ENCODE results near the gene DUSP23. TPM values are rescaled to one million over a fixed set of nuclear protein-coding genes. Genes with fewer than 3 reads are reported as not detected.

The DUSP23 gene
- total RNA-seq, 1 donor from 2014 or later, result 20.2 TPM

- DNase-seq (ENCODE audit: low spot score), result peak; percentile 96
Measured at GRCh38 chr1:159786465-159786864, 5.7 kb downstream of the DUSP23 start.

- peak; percentile 95 for DNase-seq (ENCODE audit: low spot score)
Measured at GRCh38 chr1:159786966-159787365, 6.2 kb downstream of the DUSP23 start.

DNA sequence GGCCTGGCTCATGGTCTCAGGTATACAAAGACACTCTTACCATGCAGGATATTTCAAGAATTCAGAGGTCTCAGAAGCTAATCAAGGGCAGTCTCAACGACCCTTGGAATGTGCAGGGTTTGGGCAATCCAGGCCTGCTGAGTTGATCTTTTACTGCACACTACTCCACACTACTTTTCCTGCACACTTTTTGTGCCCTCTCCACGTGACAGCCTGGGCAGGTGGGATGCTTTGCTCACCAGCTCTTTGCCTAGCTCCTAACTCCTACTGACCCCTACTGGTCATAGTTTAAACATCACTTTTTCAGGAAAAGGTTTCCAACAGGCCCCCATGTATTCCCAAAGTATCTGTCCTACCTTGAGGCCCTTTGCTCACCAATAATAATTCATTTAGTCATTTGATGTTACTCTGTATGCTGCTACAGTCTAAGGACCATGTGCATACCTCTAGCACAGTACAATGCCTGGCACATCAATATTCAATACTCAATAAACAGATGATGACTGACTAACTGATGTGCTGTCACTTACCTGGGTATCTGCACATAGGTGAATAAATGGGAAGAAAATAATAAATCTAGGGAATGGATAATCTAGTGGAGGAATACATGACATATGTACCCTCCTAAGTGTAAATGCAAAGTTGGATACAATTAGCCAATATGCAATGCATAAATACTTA lies 9.6 kb downstream of the DUSP23 start:
- DNase-seq (ENCODE audit: low spot score), result no peak

DNA sequence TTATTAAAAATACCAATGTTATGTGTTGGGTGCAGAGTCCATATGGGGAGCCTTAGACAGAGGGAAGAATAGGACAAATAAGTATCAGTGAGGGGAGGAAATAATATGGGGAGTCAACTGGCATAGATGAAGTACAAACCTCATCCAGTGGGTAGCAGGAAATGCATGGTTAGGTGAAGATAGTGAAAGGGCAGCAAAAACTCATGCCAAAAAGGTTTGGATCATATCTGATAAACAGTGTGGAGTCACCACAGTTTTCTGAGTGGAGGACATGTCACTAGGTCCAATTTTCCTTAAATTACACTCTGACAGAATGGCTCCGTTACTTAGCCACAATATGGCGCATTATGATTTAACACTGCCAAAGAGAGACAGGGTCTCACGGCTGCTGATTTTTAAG lies 10.3 kb downstream of the DUSP23 start:
- no peak for DNase-seq (ENCODE audit: low spot score)

- DNase-seq (ENCODE audit: low spot score), result peak; percentile 43
Measured at GRCh38 chr1:159791461-159791860, 10.7 kb downstream of the DUSP23 start.

- no peak for DNase-seq (ENCODE audit: low spot score)
Measured at GRCh38 chr1:159795534-159795933, 14.8 kb downstream of the DUSP23 start.

DNA sequence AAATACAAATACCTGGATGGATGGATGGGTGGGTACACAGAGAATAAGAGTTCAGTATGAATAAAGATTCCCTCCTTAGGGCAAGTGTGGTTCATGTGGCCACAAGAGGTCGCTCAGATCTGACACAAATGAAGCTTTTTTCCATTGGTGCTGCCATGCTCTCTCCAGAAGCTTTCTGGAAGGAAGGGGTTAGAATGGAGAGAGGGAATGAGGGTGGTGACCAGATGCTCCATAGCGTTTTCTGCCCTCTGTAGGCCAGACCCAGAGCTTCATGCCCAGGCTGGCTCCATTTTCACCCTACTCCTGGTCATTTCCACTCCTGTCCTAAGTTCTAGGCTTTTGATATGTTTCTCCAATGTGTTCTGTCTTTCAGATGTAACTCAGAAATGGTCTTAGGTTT lies 18.1 kb downstream of the DUSP23 start:
- DNase-seq (ENCODE audit: low spot score), result peak; percentile 79

DNA sequence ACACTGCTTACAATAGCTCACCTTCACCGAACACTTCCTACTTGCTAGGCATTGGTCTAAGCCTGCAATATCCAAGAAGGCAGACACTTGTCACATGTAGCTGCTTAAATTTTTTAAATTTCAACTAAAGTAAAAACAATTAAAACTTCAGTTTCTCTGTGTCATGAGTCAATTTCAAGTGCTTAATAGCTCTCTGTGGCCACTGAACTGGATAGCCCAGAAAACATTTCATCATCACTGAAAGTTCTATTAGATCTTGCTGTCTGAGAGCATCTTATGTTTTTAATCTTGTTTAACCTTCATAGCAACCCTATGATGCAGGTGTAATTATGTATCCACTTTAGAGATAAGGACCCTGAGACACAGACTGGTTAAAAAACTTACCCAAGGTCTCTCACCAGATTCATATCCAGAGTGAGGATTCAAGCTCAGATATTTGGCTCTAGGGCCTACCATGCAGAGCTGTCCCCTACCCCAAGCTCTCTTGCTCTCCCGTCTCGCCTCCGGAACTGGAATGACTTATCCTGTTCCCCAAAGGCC lies 18.8 kb downstream of the DUSP23 start:
- DNase-seq (ENCODE audit: low spot score), result no peak

DNA sequence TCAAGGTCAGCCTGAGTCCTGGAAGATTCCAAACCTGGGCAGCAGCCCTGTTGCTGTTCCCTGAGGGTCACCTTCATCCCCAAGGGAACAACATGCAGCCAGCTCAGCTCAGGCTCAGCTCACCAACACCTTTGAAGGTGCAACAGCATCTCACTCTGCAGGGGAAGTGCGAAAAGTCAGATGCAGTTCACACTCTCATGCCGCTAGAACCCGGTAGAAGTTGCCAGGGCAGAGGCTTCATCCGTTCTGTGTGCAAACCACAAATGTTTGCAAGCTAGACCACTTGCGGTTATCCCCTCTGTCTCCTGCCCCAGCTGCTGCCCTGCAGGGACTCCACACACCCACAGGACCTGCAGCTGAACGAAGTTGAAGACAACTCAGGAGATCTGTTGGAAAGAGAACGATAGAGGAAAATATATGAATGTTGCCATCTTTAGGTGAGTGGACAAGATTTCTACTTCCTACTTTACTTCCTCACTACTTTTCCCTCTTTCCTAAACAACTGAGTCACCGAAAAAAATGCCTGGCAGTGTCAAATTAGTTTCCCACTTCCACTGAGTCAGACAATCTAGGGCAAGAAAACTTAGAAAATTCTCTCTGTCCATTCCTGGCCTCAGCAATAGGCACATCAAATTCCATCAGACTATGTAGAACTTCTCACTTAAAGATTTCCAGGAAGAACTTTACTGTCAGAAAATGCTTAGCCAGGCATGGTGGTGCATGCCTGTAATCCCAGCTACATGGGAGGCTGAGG lies 19.6 kb downstream of the DUSP23 start:
- DNase-seq (ENCODE audit: low spot score), result no peak

- DNase-seq (ENCODE audit: low spot score), result no peak
Measured at GRCh38 chr1:159802111-159802510, 21.3 kb downstream of the DUSP23 start, which contains the start of gene FCRL6. TSS of gene FCRL6 (plus strand) at chr1:159802360. CDS start at chr1:159802425, 65 bp downstream.

DNA sequence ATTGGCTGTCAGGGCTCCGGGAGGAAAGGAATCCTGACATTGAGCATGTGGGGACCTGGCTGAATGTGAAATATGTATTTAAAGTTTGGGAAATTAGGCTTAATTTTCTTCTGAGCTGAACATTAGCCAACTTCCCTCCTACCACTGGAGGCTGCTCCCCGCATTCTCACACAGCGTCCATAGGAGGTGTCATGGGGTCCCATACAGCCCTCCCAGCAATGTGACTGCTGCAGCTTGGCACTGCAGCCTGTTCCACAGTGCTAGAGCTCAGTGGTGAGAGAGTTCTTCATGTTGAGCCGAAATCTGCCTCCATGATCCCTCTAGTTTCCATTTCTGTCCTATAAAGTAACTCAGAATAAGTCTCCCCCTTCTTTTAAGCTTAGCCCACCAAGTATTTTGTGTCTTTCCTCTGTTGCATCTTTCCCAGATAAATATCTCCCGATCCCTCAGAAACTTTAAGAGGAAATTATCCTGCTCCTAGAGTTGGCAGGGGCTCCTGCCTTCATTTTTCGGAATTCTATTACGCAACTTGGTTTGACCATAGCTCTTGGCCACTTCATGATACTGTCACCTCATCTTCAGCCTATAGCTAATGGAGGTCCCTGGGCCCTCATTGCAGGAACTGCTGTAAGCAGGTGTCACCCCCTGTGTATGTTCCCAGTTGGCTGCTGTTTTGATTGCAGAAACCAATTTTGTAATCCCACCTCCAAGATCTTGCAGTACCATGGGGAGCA lies 23.4 kb downstream of the DUSP23 start:
- no peak for DNase-seq (ENCODE audit: low spot score)

- no peak for DNase-seq (ENCODE audit: low spot score)
Measured at GRCh38 chr1:159804924-159805323, 24.2 kb downstream of the DUSP23 start.

DNA sequence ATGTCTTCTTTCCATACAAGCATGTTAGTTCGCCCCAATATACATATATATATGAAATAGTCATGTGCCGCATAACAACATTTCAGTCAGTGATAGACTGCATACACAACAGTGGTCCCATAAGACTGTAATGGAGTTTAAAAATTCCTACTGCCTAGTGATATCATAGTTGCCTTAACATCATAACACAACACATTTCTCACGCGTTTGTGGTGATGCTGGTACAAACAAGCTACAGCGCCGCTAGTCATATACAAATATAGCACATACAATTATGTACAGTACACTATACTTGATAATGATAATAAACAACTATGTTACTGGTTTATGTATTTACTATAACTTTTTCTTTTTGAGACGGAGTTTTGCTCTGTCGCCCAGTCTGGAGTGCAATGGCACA lies 35.2 kb downstream of the DUSP23 start:
- DNase-seq (ENCODE audit: low spot score), result no peak

DNA sequence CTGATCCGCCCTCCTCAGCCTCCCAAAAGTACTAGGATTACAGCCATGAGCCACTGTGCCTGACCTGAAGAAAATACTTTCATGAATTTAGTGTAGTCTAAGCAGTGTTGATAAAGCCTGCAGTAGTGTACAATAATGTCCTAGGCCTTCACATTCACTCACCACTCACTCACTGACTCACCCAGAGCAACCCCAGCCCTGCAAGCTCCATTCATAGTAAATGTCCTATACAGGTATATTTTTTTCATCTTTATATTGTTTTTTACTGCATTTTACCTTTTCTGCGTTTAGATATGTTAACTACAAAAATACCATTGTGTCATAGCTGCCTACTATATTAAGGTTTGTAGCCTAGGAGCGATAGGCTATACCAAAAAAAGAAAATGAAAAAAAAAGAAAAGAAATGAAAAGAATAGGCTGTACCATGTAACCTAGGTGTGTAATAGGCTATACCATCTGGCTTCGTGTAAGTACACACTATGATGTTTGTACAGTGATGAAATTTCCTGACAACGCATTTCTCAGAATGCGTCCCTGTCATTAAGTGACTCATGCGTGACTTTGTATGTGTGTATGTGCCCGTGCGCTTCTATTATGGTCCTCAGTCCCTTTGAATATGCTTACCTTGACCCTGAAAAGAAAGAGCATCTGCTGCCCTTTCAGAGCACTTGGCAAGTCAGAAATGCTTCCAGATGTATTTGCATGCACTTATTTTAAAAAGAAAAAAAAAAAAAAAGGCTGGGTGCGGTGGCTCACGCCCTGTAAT lies 36.7 kb downstream of the DUSP23 start:
- no peak for DNase-seq (ENCODE audit: low spot score)

DNA sequence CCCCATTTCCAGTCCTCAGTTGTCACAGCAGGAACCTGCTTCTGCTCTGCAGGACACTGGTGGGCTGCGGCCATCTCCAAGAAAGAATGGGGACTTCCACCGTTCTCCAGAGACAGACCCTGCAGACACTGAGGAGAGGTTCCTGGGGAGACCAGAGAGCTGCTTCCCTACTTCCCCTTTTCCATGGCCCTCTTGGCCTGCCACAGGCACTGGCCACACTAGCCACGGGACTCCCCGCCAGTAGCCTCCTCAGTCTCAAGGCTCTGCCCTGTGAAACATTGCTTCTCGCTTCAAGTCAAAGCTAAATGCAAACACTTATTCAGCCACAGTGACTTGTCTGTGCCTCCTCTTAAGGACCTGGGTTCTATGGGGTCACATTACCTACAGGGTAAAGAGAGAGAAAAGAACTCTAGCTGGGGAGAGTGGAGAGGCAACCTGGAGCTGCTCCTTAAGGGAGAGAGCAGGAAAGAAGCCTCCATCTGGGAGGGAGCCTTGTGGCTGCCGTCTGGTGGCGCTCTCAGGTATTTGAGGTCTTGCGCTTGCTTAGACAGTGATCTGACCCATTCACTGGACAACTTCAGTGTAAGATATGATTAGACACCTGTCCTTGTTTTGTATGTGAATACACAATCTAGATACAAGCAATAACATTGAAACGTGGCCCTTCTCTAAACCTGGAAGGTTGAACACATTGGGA lies 40.6 kb downstream of the DUSP23 start:
- peak; percentile 56 for DNase-seq (ENCODE audit: low spot score)

DNA sequence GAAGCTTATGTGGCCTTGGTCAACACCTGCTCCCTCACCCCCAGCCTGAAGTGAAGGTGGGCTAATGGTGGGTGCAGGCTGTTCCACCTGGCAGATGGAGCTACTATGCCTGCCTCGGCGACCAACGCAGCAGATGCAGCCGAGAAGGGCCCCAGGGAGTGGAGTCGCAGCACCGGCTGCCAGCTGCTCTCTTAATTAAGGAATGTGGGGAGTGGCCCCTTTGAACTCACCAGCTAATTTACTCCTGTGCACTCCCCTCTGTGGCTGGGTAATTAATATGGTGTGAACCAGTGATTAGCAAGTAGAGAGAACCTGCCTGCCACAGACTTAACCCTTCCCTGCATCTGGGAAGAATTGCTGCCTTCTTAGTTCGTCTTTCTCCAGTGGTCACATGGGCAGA lies 42.6 kb downstream of the DUSP23 start:
- no peak for DNase-seq (ENCODE audit: low spot score)

GRCh38 chr1:159825564-159825963 lies 44.8 kb downstream of the DUSP23 start:
- DNase-seq (ENCODE audit: low spot score), result peak; percentile 54

DNA sequence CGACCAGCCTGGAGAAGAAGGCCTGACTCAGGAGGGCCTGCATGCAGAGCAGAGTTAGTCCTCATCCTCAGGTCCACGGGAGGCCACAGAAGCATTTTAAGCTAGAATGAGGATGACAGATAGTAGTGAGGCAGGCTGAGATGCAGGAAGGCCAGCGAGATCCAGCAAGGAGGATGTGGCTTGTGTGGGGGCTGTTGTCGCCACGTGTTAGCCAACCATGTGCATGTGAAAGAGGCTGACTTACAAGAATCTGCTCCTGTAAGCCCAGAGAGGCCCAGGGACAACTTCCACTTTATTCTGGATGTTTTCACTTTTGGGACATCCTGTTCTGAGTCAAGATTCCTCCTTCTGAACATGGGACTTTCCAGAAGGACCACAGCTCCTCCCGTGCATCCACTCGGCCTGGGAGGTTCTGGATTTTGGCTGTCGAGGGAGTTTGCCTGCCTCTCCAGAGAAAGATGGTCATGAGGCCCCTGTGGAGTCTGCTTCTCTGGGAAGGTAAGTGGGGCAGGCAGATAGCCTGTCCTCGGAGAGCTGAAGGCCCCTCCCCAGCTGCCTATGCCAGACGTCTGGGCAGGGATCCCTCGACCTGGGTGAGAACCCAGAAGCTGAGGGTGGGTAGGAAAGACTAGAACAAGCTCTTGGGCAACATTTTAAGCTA lies 45.8 kb downstream of the DUSP23 start, which contains the start of gene SLAMF8:
Gene SLAMF8, plus strand, starts transcription at position 433 of the 661 bp plus-strand sequence. Its CDS starts 26 bp downstream, at position 459.
- no peak for DNase-seq (ENCODE audit: low spot score)

DNA sequence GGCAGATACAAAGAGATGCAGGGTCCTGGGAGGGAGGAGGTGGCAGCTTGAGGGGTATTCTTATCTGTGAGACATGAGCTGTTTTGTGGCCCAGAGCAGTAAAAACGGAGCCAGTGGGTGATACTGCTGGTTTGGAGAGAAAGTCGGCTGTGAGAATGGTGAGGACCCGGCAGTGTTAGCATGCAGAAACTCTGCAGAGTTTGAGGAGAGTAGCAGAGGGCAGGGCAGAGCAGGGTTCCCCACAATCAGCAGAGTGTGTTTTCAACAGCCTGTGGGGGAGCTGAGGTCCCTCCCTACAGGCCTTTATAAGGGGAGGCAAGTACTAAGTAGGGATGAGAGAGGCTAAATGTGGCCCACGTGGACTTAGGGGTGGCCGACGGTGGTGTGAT lies 46.3 kb downstream of the DUSP23 start:
- DNase-seq (ENCODE audit: low spot score), result no peak

DNA sequence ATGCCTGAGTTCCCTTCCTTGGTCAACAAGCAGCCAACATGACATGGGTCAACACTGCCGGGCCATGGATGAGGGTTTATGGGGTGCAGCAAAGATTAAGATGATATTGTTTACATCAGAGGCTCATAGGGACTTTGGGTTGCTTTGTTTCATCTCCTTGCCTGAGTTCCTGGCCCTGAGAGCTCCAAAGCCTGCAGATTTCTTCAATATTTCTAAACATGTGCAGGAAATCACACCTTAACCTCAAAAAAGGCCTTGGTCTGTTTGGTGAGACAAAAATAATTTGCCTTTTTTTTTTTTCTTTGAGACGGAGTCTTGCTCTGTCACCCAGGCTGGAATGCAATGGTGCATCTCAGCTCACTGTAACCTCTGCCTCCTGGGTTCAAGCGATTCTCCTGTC lies 46.8 kb downstream of the DUSP23 start:
- no peak for DNase-seq (ENCODE audit: low spot score)

All from umbilical cord (tissue), 2 donors.